Gastroesophageal sphincter (tissue), 3 donors: ENCODE results near the gene GPLD1.

ENCODE experiments used
- CTCF ChIP-seq, 4 experiments: fragments of 200-600 bp in 2 of 4; fragments of 450-650 bp in 2 of 4; sonication (generic) in 1 of 4; IDR thresholded peaks; one replicate each; pipeline ENCODE4 v1.5.1; 2017 to 2019; ENCODE audit warnings: antibody characterized with exemption in 4 of 4, mild to moderate bottlenecking in 2 of 4, moderate library complexity in 2 of 4
- POLR2A ChIP-seq, 2 donors: fragments of 450-650 bp; IDR thresholded peaks; one replicate each; pipeline ENCODE4 v1.6.1; 2017; ENCODE audit warnings: antibody characterized with exemption in 2 of 2, mild to moderate bottlenecking in 2 of 2, moderate library complexity in 1 of 2

- TF ChIP-seq CTCF (IDR thresholded peaks at IDR 0.05) (no peak), POLR2A (IDR thresholded peaks at IDR 0.05) (no peak)
Observed at GRCh38 chr6:24391756-24392405, 97.5 kb downstream of the GPLD1 start.
